ENCODE measurements around the gene IGFBP4. TPM values are rescaled to one million over a fixed set of nuclear protein-coding genes. Genes with fewer than 3 reads are reported as not detected.

IGFBP4 gene
- total and polyA plus RNA-seq, 2 of the 4 experiments (the other 2 are of a cell fraction), result 308 to 1,187 TPM

DNA sequence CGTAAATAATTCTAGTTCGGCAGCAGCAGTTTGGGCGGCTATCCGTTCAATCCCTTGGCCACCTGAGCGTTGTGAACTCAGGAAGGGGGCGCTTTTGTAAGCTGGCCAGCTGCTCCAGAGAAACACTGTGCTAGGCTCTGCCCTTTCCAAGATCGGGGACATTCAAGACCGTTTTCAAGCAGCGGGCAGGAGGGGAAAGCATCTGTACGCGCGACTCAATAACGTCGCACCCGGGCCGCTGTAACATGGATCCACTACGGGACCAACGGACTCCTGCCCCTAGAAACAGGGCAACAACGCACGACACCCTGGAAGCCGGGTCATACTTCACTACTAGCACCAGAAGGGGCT lies 26.0 kb upstream of the IGFBP4 start:
- Histone ChIP-seq H2BK15ac (ENCODE audit: low read depth, low read length) (no peak overlapping the region), H2BK120ac (ENCODE audit: low read depth, low read length) (peak overlapping the region; percentile 16; the same call in 1 of the 2 replicates), H3K27me3 (ENCODE audit: control insufficient read depth, insufficient read depth, low read length) (no peaks in the 10 kb centered on the region), H2AK9ac (replicated peaks; ENCODE audit: low read depth, low read length, poor library complexity) (peak overlapping the region; percentile 75), H3K4me1 (ENCODE audit: control insufficient read depth, insufficient read depth, low read length) (no peaks in the 10 kb centered on the region), H3K18ac (ENCODE audit: low read depth, low read length) (no peak overlapping the region), H4K8ac (ENCODE audit: low read depth in 2 of 2, low read length in 2 of 2) (peak overlapping the region; percentile 30; a peak in 2 of 4 replicates), H4K5ac (ENCODE audit: low read depth, low read length) (no peak overlapping the region), H3K79me1 (ENCODE audit: low read depth in 1 of 2, low read length in 2 of 2) (peaks cover 19% of the 10 kb centered on the region in 2 experiments), H3K4ac (ENCODE audit: low read depth, low read length) (peak overlapping the region; percentile 62), H3K27ac (ENCODE audit: insufficient read depth, low read length) (peak overlapping the region; percentile 31; the same call in 1 of the 2 replicates), H2BK5ac (ENCODE audit: low read depth, low read length, poor library complexity, severe bottlenecking) (peak overlapping the region; percentile 32), H3K9me3 (ENCODE audit: control insufficient read depth, insufficient read depth, low read length) (no peaks in the 10 kb centered on the region), H3K36me3 (ENCODE audit: control insufficient read depth, insufficient read depth, low read length) (no peaks in the 10 kb centered on the region; the same call in 1 of the 2 replicates), H2BK20ac (ENCODE audit: low read depth, low read length) (no peak overlapping the region), H2AFZ (replicated peaks; ENCODE audit: low read length, poor library complexity) (peak overlapping the region; percentile 96), H3K9ac (ENCODE audit: low read depth, low read length) (peak overlapping the region; percentile 56), H3K23ac (ENCODE audit: low read depth, low read length) (peak overlapping the region; percentile 65), H3K56ac (ENCODE audit: extremely low read depth, insufficient read depth, low read length) (peak overlapping the region; percentile 47), H3K14ac (replicated peaks; ENCODE audit: low read depth, low read length) (0 out of 2 replicates have a peak overlapping the region, but pooled peaks have one; percentile 57), H4K20me1 (ENCODE audit: insufficient read depth, low read length) (no peaks in the 10 kb centered on the region), H4K91ac (ENCODE audit: insufficient read depth, low read depth, low read length) (peak overlapping the region; percentile 65), H3K4me2 (ENCODE audit: low read depth, low read length) (peak overlapping the region; percentile 61), H3K4me3 (ENCODE audit: insufficient read depth, low read depth, low read length) (peak overlapping the region; percentile 65), H3K9me1 (ENCODE audit: insufficient read depth, low read length) (no peaks in the 10 kb centered on the region), H2AK5ac (ENCODE audit: low read depth, low read length) (peak overlapping the region; percentile 44)
- peak; percentile 7 for ATAC-seq (ENCODE audit: low read depth)
- in situ Hi-C loops (cut with MboI; ENCODE audit: low sequenced_read_pairs), result no loop called here
- peak; percentile 5 for DNase-seq
- intact Hi-C loops (cut with micrococcal nuclease), result no loop called here
- 4% methylated on average over 17 of the region's 21 CpGs; no CpG with 5 or more reads in 1 of the 2 experiments for WGBS, 2 experiments (ENCODE audit: extremely low coverage in 2 of 2, insufficient read length in 1 of 2)
- no TSS peak for BruUV-seq (replicated peaks)
- POLR2A ChIA-PET (ENCODE audit: unreplicated experiment), result interaction anchor here (0.6 to 1.5 kb wide), 3 partner anchors 9 to 29 kb away, joined by 3 to 6 read pairs (median 4); no protein-coding TSS in a partner anchor
- CTCF ChIA-PET, result interaction anchor here (1.2 to 2.0 kb wide), 3 partner anchors 10 to 143 kb away, joined by 3 to 9 read pairs (median 5); no protein-coding TSS in a partner anchor
- dilution Hi-C loops (cut with HindIII; ENCODE audit: low sequenced_read_pairs, unreplicated experiment), result no loop called here
- TF ChIP-seq CEBPB (IDR thresholded peaks at IDR 0.05; ENCODE audit: low read depth, low read length), result no peak
